ENCODE results near the gene ZNF546.

The ZNF546 gene

GRCh38 chr19:40055832-40056504 is 59.1 kb downstream of the ZNF546 start, which contains the start of gene ZNF780B:
Gene ZNF780B (minus strand): TSS chr19:40056231. CDS start chr19:40050332, 5,899 bp downstream.
- peak; percentile 38 for DNase-seq (ENCODE audit: low read depth)

GRCh38 chr19:40056505-40056904 is 59.6 kb downstream of the ZNF546 start:
- no peak for DNase-seq (ENCODE audit: low read depth)

- DNase-seq (ENCODE audit: low read depth), result no peak
Observed at GRCh38 chr19:40057166-40057565, 60.3 kb downstream of the ZNF546 start.

- DNase-seq (ENCODE audit: low read depth), result no peak
Observed at GRCh38 chr19:40059624-40060023, 62.8 kb downstream of the ZNF546 start.

GRCh38 chr19:40070058-40070457 is 73.2 kb downstream of the ZNF546 start:
- no peak for DNase-seq (ENCODE audit: low read depth)

Measured in stimulated activated CD8-positive, alpha-beta memory T cell treated with anti-CD3 and anti-CD28 coated beads, Interleukin-15, amount 100 ng/mL, for 24 hours (primary cell).